HG02763 (cell line): ENCODE measurements around the gene SYT2.
"Not testable (repeated sequence)": the region's sequence is repeated elsewhere in the genome, so short reads cannot be mapped to it uniquely, and the experiment has no call there.

ENCODE experiments used
- ATAC-seq: cut with Tn5 transposase; IDR thresholded peaks from one replicate; pipeline ENCODE4 v1.9.1; 2021; ENCODE audit warnings: mild to moderate bottlenecking, moderate library complexity; ENCODE audit not compliant: unreplicated experiment

The SYT2 gene

DNA sequence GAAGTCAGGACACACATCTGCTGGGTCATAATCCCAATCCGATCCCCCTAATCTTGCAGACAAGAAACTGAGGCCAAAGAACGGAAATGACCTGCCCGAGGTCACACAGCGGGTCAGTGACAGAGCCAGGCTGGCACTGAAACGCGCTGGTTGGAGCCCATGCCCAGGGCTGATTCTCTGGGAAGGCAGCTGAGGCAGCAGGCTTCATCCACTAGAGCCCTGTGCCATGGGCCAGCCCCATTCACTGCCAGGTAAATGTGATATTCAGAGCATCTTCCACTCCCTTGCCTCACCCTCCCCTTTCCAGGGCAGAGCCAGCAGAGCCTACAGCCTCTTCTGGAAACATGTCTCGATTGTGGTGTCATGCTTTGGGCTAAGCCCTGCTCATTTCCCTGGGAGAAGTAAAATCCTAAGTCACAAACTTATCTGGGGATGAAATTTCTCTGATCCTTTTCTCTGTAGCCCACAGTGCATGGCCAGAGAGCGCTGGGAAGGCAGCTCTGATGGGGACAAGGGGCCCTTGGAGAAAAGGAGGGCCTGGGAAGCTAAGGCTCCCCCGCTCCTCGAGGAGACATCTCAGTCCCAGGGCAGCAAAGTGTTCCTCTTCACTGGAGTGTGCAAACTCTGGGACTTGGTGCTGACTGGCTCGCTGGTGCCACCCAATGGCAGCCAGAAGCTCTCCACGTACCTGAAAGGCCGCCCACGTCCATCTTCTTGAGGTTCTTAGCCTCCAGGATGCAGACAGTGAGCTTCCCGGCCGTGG lies 110.4 kb downstream of the SYT2 start:
- ATAC-seq = no peak

DNA sequence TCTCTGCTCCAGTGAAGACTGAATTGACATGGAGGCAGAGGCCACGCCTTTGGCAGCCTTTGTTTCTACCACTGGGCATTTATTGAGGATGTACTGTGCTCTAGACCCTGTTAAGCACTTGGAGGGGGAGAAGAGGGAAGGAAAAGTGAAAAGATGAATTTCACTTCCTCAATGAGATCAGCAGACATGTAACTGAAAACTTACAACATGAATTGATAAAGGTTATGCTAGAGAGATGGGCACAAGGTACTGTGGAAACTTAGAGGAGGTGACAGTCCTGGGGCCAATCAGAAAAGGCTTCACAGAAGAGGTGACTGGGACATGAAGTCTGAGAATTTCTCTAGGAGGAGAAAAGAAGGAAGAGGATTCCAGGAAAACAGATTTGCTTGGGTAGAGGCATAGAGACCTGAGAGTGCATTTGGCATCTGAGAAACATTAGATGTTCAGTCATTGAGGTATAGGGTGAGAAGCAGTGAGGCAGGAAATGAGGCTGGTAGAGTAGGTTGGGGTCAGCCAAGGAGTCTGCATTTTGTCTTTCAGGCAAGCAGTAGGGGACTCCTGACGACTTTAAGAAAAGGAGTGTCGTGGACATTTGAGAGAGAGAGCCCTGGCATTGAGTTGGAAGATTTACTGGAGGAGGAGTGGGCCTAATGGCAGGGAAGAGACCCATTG lies 113.0 kb downstream of the SYT2 start:
- ATAC-seq = no peak

GRCh38 chr1:202596638-202597037 lies 113.6 kb downstream of the SYT2 start:
- no peak for ATAC-seq

DNA sequence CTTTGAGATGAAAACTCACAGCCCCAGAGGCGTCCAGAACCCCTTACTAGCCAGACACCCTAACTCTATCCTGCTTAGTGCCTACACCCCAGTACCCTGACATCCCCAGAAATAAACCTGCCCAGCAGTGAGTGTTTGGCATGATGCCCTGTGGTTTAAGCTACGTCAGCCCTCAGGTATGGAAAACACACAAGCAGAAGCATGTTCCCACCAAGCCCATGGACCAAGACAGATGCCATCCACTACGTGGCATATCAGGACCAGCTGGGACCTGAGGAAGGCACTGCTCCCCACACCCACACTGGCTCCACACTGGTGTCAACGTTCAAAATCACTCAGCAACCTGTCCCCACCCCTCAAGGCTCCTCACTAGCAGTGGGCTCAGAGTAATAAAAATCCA lies 116.4 kb downstream of the SYT2 start:
- ATAC-seq = no peak

- no peak for ATAC-seq
Measured at GRCh38 chr1:202592146-202592545, 118.1 kb downstream of the SYT2 start.

GRCh38 chr1:202591515-202591914 lies 118.7 kb downstream of the SYT2 start:
- ATAC-seq = no peak

- no peak for ATAC-seq
Measured at GRCh38 chr1:202590975-202591411, 119.3 kb downstream of the SYT2 start.

GRCh38 chr1:202590126-202590525 lies 120.1 kb downstream of the SYT2 start:
- ATAC-seq = no peak

DNA sequence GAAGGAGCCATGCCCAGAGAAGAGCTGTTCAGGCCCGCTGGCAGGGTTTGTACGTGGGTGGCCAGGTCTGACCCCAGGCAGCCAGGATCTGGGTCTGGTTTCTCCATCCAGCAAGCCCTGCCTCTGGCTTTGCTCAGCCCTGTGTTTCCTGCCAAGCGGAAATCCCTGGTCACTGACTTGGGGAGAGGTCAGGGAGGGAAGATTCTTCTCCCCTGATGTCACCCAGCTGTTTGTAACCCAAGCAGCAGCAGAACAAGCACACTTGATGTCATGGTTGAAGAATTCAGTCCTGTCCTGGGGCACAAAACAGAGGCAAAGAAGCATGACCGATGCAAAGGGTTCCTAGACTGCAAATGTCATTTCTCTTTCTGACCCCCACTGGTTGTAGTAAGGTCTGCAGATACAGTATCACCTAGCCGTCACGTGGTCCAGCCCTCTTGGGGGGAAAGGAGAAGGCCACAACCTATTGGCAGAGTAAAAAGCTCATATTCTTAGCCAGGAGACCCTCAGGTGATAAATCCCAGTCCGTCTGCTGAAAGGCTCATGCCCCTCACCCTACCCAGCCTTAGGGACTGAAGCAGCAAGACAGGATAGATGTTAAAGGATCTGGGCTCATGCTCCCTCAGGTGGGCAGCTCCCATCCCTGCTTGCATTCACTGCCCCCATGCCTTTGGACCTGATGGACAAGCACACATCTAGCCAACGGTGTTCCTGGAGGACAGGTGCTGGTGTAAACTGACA lies 120.9 kb downstream of the SYT2 start:
- no peak for ATAC-seq

- no peak for ATAC-seq
Measured at GRCh38 chr1:202588503-202589189, 121.6 kb downstream of the SYT2 start.

DNA sequence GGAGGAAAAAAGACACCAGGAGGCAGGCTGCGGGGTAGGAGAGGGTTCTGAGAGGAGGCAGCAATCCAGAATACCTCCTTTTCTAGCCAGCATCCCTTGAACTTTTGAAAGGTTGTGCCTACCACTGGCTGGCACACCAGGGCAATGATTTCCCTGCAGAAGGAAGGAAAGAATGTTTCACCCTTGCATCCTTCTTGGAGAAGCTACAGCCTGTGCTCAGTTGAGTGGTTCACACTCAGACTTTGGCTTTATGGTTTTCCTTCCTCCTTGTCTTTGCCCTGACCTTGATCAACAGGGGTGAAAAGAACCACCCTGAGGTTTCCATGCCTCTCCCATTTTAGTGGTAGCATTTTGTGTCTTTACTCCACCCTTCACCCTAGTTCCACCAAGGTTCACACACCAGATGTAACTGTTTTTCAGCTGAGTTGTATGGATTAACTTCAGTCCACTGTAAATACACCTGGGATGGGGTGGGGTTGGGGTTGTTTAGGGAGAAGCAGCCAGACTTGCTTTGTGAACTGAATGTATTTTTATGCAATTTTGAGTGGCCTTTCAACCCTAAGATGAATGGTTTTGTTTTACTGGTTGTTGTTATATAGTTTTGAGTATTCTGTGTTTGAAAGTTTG lies 122.3 kb downstream of the SYT2 start:
- ATAC-seq = no peak

DNA sequence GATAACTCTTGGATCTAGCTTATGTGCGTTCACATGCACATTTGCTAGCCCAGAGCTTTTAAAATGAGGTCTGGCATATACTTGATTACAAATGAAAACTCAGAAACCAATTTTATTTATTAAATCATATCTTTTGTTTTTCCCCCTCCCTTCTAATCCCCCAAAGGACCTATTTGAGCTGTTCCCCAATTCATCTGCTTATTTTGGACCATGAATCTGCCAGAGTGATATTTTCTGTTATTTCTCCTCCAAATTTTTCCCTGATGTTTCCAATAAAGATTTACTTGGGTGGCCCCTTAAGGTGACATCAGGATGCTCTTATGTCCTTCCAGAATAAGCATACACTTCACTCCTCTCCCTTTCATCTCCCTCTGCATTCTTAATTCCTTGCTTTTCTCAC lies 123.4 kb downstream of the SYT2 start:
- ATAC-seq = no peak

GRCh38 chr1:202586018-202586821 lies 124.0 kb downstream of the SYT2 start:
- ATAC-seq = no peak

GRCh38 chr1:202585590-202585933 lies 124.7 kb downstream of the SYT2 start:
- ATAC-seq = no peak

DNA sequence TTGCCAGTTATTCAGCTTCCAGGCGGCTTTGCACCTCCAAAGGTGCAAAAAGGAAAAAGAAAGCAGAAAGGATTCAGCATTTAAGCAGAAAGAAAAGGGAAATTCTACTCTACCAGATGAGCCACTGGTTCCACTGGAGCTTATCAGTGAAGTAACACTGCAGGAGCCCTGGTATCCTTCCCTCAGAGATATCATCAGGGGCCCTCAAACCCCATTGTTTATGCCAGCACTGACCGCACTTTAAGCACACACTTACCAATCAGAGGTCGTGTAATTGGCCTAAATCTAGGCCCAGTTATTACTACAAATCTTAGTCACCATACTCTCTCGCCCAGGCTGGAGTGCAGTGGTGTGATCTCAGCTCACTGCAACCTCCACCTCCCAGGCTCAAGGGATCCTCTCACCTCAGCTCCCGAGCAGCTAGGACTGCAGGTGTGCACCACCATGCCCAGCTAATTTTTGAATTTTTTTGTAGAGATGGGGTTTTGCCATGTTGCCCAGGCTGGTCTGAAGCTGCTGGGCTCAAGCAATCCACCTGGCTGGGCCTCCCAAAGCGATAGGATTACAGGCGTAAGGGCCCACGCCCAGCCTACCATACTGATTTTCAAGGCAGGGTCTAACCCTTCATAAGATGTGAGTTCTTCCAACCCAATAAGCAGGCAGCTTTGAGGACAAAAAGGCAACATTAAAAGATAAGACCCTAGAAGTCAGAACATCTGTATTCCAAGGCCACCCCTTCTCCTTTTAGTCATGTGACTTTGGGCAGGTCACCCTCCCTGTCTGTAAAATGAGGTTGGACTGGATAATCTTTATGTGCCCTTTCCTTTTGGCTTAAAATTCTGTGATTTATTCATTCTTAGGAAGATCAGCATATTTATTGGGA lies 125.3 kb downstream of the SYT2 start:
- no peak for ATAC-seq

GRCh38 chr1:202582350-202582749 lies 127.9 kb downstream of the SYT2 start:
- not testable (repeated sequence) for ATAC-seq

DNA sequence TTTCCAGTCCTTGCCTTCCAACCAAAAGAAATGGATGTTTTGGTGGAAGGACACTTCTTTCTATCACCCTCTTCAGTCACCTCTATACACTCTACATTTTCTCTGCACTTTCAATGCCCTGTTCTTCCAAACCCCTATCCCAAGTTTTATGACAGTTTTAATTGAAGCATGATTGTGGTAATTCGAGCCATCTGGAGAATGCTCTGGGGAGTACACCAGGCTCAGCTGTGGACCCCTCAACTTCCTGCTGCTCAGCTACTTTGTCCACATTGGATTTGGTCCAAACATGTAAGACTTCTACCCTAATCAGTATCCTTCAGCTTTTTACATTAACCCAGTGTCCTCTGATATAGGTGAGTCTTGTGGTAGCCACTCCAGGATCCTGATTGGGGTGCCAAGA lies 129.6 kb downstream of the SYT2 start:
- ATAC-seq = no peak

DNA sequence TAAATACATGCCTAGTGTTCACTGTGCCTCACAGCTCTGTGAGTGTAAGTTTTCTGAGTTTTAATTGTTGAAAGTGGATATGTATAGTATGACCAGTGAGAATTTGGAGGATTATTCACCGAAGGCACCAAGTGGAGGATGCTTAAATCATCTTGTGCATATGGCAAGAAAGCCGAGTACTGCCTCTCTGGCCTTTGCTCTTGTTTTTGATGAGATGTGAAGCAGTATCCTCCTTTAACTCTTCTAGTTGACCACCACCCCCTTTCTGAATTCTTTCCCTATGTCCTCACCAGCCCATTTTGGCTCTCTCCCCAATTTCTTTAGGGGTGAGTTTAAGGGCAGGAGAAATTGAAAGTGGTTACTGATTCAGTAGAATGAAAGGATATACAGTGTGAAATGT lies 130.4 kb downstream of the SYT2 start:
- no peak for ATAC-seq

DNA sequence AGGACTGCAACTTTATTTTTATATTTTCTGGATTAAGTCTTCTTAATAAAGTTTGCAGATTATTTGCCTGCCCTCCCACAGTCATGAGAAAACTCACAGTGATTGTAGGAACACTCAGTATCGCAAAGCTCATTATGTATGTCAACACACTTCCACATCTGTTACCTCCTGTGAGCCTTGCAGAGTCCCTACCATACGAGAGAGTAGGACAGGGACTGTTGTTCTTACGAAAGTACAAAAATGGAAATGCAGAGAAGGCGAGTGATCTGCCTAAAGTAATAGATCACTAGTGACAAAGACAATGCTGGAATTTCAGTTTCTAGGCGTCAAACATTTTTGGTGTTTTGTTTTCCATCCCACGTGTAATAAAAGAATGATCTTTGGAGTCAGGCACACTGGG lies 131.7 kb downstream of the SYT2 start:
- ATAC-seq = no peak
